Measurements from ENCODE around the gene PPIP5K1.

DNA sequence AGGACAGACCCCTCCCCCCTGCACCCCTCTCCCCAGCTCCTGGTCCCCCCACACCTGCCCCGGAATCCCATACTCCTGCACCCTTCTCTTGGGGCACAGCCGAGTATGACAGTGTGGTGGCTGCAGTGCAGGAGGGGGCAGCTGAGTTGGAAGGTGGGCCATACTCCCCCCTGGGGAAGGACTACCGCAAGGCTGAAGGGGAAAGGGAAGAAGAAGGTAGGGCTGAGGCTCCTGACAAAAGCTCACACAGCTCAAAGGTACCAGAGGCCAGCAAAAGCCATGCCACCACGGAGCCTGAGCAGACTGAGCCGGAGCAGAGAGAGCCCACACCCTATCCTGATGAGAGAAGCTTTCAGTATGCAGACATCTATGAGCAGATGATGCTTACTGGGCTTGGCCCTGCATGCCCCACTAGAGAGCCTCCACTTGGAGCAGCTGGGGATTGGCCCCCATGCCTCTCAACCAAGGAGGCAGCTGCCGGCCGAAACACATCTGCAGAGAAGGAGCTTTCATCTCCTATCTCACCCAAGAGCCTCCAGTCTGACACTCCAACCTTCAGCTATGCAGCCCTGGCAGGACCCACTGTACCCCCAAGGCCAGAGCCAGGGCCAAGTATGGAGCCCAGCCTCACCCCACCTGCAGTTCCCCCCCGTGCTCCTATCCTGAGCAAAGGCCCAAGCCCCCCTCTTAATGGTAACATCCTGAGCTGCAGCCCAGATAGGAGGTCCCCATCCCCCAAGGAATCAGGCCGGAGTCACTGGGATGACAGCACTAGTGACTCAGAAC, 62.8 kb downstream of the PPIP5K1 start:
- TF ChIP-seq, protein P1, sequence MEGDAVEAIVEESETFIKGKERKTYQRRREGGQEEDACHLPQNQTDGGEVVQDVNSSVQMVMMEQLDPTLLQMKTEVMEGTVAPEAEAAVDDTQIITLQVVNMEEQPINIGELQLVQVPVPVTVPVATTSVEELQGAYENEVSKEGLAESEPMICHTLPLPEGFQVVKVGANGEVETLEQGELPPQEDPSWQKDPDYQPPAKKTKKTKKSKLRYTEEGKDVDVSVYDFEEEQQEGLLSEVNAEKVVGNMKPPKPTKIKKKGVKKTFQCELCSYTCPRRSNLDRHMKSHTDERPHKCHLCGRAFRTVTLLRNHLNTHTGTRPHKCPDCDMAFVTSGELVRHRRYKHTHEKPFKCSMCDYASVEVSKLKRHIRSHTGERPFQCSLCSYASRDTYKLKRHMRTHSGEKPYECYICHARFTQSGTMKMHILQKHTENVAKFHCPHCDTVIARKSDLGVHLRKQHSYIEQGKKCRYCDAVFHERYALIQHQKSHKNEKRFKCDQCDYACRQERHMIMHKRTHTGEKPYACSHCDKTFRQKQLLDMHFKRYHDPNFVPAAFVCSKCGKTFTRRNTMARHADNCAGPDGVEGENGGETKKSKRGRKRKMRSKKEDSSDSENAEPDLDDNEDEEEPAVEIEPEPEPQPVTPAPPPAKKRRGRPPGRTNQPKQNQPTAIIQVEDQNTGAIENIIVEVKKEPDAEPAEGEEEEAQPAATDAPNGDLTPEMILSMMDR (conservative IDR thresholded peaks at IDR 0.05), result no peak
- no peak for TF ChIP-seq EZH2 (IDR thresholded peaks at IDR 0.05; ENCODE audit: low read depth)
